Duodenal mucosa (tissue), 2 donors: ENCODE results near the gene RHD.
"Not testable (repeated sequence)": the region's sequence is repeated elsewhere in the genome, so short reads cannot be mapped to it uniquely, and the experiment has no call there.

Experiments
- H3K27ac ChIP-seq: one replicate; pipeline ENCODE4 v1.7.0; 2013; ENCODE audit warnings: low read depth, low read length
- H3K27me3 ChIP-seq, 2 donors: one replicate each; pipeline ENCODE4 v1.7.0; 2013; ENCODE audit warnings: low read length in 2 of 2, control low read depth in 1 of 2; ENCODE audit not compliant: insufficient read depth in 2 of 2, control insufficient read depth in 1 of 2
- H3K36me3 ChIP-seq, 2 donors: one replicate each; pipeline ENCODE4 v1.7.0; 2013; ENCODE audit warnings: low read length in 2 of 2, control low read depth in 1 of 2; ENCODE audit not compliant: insufficient read depth in 2 of 2, control insufficient read depth in 1 of 2
- H3K4me1 ChIP-seq, 2 donors: one replicate each; pipeline ENCODE4 v1.7.0; 2013; ENCODE audit warnings: low read length in 2 of 2, control low read depth in 1 of 2; ENCODE audit not compliant: insufficient read depth in 2 of 2, control insufficient read depth in 1 of 2
- H3K4me3 ChIP-seq, 2 donors: one replicate each; pipeline ENCODE4 v1.7.0; 2013; ENCODE audit warnings: low read length in 2 of 2, low read depth in 1 of 2
- H3K9ac ChIP-seq, 2 donors: one replicate each; pipeline ENCODE4 v1.7.0; 2013; ENCODE audit warnings: low read length in 2 of 2, low read depth in 1 of 2
- H3K9me3 ChIP-seq, 2 donors: one replicate each; pipeline ENCODE4 v1.7.0; 2013; ENCODE audit warnings: low read length in 2 of 2, control low read depth in 1 of 2; ENCODE audit not compliant: control insufficient read depth in 1 of 2

Gene RHD

DNA sequence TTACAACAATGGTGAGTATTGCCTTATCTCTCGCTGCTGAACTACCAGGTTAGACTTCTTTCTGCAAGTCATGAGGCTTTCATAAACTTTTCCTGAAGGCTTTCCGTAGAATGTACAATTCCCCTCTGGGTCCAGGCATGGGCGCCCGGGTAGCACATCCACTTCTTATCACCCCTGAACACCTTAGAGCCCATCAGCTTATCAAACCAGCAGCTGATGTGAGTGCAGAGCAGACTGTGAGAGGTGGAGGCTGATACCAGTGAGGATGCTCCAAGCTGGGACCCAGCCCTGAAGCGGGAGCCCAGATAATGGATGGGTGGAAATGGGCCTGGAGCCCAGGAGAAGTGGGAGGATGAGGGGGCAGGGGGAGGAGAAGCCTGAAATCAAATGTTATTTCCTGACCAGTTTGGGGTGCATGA, 7.4 kb downstream of the RHD start:
- not testable (repeated sequence) for H3K9ac ChIP-seq, H3K4me3 ChIP-seq, H3K27ac ChIP-seq, H3K36me3 ChIP-seq, H3K9me3 ChIP-seq, H3K27me3 ChIP-seq, H3K4me1 ChIP-seq

DNA sequence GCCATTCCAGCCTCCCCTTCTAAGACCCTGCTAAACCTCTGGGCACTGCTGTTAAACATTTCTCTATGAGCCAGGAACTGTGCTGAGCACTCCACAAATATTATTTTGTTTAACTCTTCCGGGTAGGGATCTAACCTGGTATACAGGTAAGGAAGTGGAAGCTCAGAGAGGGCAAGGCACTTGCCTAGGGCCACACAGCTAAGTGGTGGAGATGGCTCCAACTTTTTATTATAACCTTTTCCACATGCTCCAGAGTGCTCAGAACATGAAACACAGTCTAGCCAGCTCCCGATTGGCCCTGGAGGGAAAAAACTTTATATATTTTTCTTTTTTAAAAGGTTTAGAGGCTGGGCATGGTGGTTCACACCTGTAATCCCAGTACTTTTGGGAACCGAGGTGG, 13.6 kb downstream of the RHD start:
- not testable (repeated sequence) for H3K9ac ChIP-seq, H3K36me3 ChIP-seq, H3K4me3 ChIP-seq, H3K9me3 ChIP-seq, H3K27ac ChIP-seq, H3K27me3 ChIP-seq, H3K4me1 ChIP-seq

- H3K27me3 ChIP-seq, H3K27ac ChIP-seq, H3K36me3 ChIP-seq, H3K9me3 ChIP-seq, H3K9ac ChIP-seq, H3K4me3 ChIP-seq, H3K4me1 ChIP-seq: not testable (repeated sequence)
Observed at GRCh38 chr1:25287164-25287563, 14.9 kb downstream of the RHD start.

DNA sequence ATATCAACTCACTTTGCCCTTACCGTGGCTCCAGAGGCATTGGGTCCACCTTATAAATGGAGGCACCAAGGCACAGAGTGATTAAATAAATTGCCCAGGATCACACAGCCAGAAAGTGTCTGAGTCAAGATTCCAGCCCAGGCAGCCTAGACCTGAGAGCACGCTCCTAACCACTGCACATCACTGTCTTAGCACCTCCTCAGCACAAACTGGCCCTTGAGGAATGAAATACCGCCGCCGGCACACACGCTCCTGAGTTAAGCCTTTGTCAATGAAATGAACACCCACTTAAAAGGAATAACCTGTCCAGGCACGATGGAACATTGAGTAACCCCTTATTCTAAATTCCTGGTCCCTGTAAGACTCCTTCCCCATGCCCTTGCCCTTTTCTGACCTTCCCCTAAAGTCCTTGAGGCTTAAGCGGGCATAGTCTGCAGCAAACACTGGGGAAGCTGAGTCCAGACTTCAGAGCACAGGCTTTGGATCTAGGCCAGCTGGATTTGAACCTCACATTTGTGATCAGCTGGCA, 16.3 kb downstream of the RHD start:
- H3K27ac ChIP-seq, H3K4me3 ChIP-seq, H3K9me3 ChIP-seq, H3K9ac ChIP-seq, H3K4me1 ChIP-seq, H3K36me3 ChIP-seq, H3K27me3 ChIP-seq: not testable (repeated sequence)

- not testable (repeated sequence) for H3K36me3 ChIP-seq, H3K4me1 ChIP-seq, H3K9me3 ChIP-seq
Observed at GRCh38 chr1:25290043-25290442, 17.7 kb downstream of the RHD start.

GRCh38 chr1:25293426-25293825, 21.1 kb downstream of the RHD start:
- not testable (repeated sequence) for H3K27me3 ChIP-seq, H3K27ac ChIP-seq, H3K9me3 ChIP-seq, H3K9ac ChIP-seq, H3K36me3 ChIP-seq, H3K4me3 ChIP-seq, H3K4me1 ChIP-seq

More at GRCh38 chr1:25290043-25290442, 17.7 kb downstream of the RHD start:
- not testable (repeated sequence) for H3K27me3 ChIP-seq, H3K27ac ChIP-seq, H3K4me3 ChIP-seq, H3K9ac ChIP-seq

GRCh38 chr1:25294889-25295826, 22.8 kb downstream of the RHD start:
- H3K9me3 ChIP-seq, H3K27me3 ChIP-seq, H3K27ac ChIP-seq, H3K9ac ChIP-seq, H3K4me3 ChIP-seq, H3K36me3 ChIP-seq, H3K4me1 ChIP-seq: not testable (repeated sequence)

DNA sequence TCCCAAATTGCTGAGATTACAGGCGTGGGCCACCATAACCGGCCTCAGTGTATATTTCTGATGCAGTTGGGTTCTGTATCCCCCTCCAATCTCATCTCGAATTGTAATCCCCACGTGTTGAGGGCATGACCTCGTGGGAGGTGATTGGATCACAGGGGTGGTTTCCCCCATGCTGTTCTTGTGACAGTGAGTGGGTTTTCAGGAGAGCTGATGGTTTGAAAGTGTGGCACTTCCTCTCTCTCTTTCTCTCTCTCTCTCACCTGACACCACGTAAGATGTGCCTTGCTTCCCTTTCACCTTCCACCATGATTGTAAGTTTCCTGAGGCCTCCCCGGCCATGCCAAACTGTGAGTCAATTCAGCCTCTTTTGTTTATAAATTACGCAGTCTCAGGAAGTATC, 24.2 kb downstream of the RHD start:
- H3K27me3 ChIP-seq, H3K4me1 ChIP-seq, H3K4me3 ChIP-seq, H3K9ac ChIP-seq, H3K9me3 ChIP-seq, H3K36me3 ChIP-seq, H3K27ac ChIP-seq: not testable (repeated sequence)

- H3K4me3 ChIP-seq, H3K9ac ChIP-seq, H3K4me1 ChIP-seq, H3K36me3 ChIP-seq, H3K27me3 ChIP-seq, H3K27ac ChIP-seq, H3K9me3 ChIP-seq: not testable (repeated sequence)
Observed at GRCh38 chr1:25300729-25301128, 28.4 kb downstream of the RHD start.

DNA sequence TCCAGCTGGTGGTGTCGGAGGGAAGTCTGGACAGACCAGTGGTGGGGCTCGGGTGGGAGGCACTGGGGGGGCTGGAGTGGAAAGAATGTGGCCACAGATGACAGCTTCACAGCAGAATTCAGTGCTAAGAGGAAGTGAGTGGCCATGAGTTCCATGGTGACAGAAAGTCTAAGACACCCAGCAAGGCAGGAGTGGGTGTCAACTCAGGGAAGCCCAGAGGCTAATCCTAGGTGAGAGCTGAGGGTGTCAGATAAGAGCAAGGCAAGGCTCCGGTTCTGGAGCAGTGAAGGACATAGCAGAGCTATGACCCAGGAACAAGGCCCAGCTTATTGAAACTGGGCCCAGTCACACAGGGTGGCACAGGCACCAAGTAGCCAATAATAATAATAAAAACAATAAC, 30.0 kb downstream of the RHD start:
- not testable (repeated sequence) for H3K27ac ChIP-seq, H3K27me3 ChIP-seq, H3K9ac ChIP-seq, H3K4me3 ChIP-seq, H3K4me1 ChIP-seq, H3K36me3 ChIP-seq, H3K9me3 ChIP-seq
